HG03175 (cell line): ENCODE results near the gene TTC31.
A peak's percentile ranks its signal among the peaks of the same experiment; 100 is the strongest.

Experiments used
- ATAC-seq: cut with Tn5 transposase; IDR thresholded peaks from one replicate; pipeline ENCODE4 v1.9.1; 2021; ENCODE audit warnings: mild to moderate bottlenecking, moderate library complexity; ENCODE audit not compliant: unreplicated experiment

TTC31 gene

DNA sequence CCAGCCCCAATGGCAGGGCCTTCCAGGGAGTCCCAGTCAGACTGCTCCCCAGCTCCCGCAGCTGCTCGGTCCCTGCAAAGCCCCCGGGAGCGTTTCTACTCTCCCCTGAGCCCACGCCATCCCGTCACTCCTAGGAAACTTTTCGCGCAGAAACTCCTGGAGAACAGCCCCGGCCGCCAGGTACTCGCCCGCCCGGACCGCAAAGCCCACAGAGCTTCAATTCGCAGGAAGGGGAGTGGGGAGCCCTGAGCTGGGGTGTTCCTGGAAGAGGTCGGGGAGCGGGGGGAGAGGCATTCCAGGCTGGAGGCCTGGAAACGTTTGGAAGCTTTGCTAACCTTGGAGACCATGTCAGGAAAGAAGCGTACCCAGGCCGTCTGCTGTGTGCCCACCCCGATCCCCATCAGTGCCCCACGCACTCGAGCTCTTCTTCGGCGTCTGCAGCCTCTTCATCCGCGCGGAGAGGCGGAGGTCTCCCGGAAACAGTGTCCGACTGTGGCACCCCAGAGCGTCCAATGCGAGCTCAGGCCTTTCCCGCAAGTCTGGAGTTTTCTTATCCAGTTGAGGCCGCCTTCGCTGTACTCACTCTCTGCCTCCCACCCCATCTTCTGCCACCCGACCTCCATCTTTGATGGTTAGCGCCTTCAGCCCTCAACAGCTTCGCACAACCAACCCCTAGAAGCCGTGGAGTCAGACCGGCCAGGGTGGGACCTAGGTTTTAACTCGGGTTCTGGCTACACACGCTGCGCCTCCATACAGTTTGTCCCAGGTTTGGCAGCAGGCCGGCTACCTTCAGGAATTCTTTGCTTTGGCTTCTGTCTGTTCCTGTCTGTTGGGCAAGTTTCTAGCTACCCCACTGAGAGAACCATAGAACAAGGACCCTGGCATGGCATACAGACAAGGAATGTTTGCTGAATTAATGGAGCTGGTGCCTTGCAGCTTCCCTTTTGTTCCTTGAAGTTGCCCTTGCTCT, 20.9 kb downstream of the TTC31 start:
- no peak for ATAC-seq

DNA sequence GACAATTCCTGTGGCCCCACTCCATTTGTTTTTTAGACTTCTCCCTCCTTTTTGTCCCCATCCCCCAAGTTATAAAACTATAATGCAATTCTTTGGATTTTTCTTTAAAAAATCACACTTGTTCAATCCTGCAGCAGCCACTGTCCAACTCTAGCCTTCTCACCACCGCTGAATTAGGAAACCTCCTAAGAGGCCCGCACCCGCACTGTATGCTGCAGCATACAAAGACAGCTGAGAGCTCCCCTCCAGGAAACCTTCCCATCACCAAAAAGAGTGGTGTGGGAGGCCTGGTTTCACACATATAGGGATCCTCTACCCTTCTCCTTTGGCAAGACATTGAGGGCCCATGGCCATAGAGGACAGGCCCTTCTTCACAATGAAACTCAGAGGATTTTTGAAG, 21.7 kb downstream of the TTC31 start:
- no peak for ATAC-seq

DNA sequence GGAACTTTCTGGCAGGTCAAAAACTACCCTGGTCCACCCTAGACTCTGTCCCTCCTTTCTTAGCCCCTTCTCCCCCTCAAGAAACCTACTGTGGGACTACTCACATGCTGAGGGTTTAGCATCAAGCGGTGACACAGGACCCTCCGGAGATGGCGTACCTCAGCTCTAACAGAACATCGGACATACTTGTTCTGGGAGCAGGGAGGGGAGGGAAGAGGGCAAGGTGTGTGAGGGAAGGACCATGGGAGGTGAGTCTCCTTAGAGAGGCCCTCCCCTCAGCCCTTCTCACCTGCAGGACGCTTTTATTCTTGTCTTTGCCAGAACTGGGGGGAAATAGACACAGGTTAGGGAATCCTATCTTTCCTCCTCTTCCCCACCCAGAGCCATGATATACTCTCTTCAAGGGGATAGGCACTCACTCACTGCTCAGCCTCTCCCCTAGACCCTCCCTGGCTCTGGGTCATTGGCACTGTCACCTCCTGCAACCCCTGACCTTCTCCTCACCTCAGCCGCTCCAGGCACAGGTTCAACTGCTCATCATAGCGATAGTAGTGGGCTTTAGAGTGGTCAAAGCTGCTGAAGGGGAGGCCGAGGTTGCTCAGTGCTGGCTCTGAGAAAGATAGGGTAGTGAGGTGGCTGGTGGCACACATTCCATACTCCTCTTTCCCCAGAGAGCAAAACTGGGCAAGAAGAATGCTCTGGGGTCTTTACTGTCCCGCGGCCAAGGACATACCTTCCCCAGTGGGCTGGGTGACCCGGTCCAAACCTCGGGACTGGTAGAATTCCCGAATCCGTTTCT, 22.8 kb downstream of the TTC31 start:
- no peak for ATAC-seq

DNA sequence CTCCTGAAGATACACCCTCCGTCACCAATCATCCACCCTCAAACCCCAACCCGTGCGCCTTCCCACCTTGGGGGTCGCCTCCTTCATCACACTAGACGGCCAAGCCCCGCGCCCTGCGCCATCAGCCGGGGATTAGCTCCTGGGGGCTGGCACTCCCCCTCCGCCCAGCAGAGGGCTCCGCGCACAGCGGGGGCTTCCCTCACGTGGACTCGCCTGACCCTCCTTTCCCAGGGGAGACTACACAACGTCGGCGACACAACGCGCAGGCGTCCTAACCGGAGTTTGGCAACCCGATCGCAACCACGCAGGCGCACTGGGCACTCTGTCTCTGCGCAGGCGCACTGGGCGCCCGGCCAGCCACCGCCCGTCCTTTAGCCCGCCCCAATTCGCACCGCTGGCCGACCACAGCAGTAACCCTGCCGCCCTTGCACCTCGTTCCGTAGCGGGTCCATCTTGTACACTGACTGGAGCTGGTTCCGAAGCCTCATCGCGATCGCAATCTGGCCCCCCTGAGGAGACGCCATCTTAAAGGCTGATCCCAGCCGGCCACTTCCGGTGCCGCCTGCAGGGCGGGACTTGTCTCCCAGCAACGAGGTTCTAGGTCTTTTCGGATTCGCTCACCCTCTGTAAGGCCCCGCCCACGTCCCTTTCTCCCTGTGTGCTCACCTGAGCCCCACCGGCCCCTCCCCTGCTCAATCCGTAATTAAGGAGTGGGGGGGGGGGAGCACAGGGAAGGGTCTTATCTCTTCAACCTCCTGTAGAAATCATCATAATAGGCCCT, 24.5 kb downstream of the TTC31 start, which contains the start of gene PCGF1:
PCGF1 (minus strand) TSS at position 551 of the 781 bp plus-strand sequence; CDS start at position 524, 27 bp downstream.
- peak; percentile 91 for ATAC-seq

DNA sequence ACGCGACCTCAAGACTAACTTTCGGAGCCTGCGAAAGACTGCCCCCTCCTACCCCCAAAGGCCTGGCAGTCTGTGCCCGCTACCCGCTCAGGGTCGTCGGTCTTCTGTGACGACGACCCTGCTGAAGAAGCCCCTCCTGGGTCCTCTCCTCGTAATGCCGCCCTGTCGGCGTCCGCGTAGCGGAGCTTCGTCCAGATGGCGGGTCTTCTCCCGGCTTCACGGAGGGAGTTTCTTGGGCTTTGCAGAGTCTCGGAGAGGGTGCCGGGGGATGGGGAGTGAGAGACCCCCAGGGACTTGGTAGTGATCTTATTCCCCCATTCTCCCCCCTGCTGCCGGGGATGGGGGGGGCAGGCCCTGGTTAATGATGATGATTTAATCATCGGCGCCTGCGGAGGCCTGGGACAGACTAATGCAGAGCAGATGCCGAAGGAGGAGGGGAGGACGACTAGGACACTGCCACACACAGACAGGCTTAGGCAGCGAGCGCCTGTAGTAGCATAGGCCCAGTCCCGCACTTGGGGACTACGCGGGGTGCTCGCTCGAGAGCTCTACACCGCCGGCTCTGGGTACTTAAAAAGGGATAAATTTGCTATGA, 25.1 kb downstream of the TTC31 start:
- ATAC-seq, result peak; percentile 6

DNA sequence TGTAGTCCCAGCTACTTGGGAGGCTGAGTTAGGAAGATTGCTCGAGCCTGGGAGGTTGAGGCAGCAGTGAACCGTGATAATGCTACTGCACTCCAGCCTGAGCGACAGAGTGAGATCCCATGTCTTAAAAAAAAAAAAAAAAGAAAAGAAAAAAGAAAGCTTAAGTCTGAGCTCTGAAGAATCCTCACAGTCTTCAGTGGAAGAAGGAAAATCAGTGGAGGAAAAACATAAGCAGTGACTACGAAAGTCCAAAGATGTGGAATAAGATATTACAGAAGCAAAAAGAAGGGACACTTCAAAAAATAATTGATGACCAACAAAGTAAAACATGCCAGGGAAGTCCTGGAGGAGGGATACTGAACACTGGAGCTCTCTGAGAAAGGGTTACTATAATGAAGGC, 27.4 kb downstream of the TTC31 start:
- ATAC-seq, result no peak

DNA sequence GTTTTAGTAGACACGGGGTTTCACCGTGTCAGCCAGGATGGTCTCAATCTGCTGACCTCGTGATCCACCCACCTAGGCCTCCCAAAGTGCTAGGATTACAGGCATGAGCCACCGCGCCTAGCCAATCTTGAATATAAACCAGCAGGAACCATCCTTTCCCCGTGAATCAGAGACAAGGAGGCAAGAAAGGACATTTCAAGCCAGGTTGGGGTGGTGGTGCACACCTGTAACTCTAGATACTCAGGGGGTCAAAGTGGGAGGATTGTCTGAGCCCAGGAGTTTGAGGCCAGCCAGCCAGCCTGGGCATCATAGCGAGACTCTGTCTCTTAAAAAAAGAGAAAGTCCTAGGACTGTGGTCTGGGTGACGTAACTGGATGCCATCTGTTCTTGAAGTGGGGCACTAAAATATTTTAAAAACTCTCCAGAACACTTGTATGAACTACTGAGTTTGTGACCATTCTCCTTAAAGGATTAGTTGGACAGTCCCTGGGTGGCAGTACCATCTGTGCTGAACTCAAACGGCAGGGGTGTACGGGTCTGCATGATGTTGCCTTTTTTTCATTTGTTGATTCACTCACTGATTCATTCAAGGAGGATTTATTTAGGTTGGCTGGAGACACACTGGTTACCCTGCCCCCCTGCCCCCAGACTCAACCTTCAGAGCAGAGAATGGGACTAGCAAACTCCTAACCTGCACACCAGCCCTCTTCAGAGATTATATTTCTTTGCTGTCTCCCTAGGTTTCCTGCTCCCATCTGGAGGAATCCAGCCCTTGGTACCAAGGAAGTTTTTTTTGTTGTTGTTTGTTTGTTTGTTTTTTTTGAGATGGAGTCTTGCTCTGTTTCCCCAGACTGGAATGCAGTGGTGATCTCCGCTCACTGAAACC, 28.5 kb downstream of the TTC31 start:
- no peak for ATAC-seq

DNA sequence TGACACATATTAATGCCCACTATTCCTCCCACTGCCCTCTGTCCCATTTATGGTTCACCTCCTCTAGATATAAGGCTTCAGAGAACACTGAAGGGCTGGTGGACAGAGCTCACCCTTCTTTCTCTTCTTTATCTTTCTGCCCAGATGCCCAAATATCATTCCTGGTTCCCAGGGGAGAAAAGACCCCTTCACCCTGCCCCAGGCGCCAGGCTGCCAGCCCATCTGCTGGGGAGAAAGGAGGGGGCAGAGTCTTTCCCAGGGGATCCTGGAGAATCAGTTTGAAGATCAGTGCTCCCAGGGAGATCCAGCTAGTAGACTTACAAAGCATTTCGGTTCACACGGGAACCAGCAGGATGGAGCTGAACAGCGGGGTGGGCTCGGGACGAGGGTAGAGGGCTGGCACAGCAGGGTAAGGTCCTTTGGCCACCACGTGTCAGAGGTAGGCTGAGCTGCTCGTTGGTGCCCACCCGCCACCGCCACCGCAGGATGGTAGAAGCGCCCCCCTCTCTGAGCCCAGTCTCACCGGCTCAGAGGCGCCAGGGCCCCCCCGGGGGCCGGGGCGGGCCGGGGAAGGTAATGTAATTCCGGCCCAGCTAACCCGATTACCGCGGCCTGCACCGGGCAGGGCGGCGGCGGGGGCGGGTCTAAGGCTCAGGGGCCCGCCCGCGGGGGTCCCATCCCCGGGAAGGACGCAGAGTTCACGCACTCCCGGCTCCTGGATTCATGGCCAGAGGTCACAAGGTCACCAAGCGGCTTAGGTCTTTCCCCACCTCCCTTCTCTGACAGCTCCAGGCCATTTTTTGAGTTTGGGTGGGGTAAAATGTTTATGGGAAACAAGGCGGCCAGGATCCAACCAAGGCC, 30.1 kb downstream of the TTC31 start:
- ATAC-seq, result no peak

DNA sequence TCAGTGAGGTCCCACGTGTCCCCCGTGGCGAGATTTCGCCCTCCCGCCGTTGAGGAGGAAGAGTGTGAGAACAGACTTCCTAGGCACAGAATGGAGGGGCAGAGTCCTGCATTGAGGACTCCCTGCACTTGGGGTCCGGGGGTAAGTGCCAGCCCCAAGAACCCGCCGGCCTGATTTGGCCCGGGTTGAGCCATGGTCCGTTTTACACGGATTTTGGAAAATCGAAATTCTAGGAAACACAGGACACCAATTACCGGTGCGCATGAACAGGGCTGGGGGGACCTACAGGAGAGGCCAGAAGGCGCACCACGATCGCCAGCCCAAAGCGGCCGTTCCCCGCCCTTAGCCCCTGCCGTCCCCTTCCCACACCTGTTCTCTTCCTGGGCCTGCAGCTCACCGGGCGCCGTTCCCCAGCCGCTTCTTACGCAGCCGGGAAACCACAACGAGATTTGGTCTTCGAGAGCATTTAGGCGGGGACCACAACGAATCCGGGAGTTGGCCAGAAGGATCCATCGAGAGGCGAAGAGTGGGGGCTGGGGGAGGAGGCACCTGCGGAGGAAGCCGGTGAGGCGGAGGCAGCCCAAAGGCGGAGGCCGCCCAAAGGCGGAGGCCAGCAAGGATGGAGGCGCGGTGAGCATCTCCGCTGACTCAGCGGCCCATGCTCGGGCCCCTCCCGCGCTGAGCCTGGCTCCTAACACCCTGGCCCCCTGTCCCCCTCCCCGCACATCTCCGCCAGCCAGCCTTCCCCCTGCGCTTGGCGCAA, 30.9 kb downstream of the TTC31 start:
- ATAC-seq, result no peak

DNA sequence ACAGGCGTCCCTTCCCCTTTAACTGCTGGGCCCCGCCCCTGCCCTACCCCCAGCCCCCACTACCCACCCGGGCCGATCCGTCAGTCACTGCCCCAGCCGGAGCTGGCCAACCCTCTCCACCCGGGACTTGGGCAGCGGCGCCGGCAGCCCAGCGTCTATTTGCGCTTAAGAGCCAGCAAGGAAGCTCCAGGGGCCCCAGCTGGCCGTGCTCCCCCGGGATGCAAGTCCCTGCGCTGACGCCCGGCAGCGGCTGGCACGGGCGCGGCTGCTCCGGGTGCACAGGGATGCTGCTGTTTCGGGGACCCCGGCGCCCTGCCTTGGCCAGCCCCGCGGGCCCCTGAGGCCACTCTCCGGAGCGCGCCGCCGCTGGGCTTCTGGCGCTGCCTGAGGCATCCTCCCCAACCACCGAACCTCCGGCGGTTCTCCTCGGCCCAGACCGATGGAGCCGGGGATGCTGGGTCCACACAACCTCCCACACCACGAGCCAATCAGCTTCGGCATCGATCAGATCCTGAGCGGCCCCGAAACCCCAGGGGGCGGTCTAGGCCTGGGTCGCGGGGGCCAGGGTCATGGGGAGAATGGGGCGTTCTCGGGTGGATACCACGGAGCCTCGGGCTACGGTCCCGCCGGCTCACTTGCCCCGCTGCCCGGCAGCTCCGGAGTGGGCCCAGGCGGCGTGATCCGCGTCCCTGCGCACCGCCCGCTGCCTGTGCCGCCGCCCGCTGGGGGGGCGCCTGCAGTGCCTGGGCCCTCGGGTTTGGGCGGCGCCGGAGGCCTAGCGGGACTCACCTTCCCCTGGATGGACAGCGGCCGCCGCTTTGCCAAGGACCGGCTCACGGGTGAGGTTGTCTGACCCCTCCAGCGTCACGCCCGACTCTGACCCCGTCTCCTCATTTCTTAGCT, 31.7 kb downstream of the TTC31 start, which contains the start of gene TLX2:
TLX2 (plus strand) TSS at position 83 of the 903 bp plus-strand sequence; CDS start at position 440, 357 bp downstream.
- no peak for ATAC-seq

DNA sequence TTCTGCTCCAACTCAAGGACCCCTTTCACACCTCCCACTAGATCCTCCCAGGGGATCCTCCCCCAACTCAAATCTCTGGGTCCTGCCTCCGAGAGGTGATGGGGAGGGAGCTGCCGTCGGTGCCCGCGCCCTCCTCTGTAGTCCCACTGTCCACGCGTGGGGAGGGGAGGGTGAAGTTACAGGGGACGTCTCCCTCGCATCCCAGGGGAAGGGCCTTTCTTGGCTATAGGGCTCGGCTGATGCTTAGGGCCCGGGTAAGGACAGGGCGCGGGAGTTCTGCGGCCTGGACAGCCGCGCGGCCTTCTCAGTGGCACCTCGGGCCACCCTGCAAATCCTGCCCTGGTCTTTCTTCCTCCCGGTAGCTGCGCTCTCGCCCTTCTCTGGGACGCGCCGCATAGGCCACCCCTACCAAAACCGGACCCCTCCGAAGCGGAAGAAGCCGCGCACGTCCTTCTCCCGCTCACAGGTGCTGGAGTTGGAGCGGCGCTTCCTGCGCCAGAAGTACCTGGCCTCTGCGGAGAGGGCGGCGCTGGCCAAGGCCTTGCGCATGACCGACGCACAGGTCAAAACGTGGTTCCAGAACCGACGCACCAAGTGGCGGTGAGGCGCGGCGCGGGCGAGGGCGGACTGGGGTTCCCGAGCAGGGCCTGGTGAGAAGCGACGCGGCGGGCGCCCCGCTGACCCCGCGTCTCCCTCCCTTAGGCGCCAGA, 32.5 kb downstream of the TTC31 start:
- no peak for ATAC-seq

DNA sequence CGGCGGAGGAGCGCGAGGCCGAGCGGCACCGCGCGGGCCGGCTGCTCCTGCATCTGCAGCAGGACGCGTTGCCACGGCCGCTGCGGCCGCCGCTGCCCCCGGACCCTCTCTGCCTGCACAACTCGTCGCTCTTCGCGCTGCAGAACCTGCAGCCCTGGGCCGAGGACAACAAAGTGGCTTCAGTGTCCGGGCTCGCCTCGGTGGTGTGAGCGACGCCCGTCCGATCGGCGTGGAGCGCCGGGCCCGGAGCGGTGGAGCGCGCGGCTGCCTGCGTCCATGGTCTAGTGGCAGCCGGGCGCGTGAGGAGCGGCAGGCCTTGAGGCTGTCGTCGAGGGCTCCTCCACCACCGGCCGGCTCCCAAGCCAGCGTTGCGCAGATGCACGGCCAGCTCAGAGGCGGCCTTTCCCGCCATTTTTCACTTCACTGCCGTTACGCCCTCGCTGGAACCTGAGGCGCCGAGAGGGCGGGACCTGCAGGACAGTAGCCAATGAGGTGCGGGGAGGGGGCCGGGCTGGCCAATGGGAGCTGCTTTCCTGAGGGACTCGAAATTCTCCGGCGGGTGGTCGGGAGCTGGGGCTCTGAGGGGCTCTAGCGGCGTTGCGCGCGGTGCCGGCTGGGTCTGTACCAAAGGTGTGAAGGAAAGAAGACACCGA, 33.2 kb downstream of the TTC31 start:
- ATAC-seq, result no peak

DNA sequence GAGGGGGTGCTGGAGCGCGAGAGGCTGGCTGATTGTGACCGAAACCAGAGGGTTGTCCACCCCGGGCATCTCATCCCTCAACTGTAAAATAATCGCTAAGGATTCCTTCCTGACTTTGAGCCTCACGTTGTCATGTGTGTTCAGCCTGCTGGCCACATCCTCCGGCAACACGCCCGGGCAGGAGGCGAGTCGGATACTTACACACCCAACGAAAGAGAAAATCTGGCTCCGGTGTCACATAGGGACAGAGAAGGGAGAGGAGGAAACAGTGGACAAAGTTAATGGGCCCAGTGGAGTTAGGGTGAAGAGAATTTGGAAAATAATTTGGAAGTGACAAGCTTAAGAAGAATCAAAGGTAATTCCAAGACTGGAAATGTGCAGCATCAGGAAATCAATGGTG, 33.8 kb downstream of the TTC31 start:
- ATAC-seq, result no peak

DNA sequence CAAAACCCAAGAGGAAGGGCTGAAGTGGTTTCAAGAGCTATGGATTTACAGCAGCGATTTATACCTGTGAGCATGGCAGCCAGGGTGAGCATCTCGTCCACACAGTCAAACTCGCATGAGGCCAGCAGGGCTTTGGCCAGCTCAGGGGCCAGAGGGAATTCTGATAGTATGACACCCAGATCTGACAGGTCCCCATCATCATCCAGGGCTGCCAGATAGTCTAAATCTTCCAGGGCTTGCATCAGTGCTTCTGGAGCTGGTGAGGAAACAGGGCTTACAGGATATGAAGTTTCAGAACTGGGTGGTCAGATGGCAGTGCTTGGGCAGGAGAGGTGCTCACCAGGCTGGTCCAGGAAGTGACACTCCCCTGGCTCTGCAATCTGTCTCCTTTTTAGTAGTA, 39.6 kb downstream of the TTC31 start:
- no peak for ATAC-seq

DNA sequence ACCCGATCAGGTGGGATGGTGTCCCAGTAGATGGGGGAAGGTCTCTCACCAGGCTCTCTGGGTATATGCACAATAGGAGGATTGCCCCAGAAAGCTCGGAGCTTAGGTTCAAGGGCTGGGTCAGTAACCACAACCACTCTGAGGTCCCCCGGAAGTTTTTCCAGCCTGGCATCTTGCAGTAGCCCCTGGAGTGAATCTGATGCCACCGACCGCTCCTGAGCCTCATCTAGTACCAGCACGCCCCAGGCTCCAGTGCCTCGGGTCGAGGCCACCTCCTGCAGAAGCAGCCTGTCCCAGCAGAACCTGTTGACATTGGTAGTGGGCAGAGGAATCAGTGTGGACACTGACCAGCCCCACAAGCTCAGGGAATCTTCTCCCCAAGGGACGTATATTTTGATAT, 41.1 kb downstream of the TTC31 start:
- ATAC-seq, result no peak
